IMR-90 (cell line): Measurements from ENCODE around the gene GNPTG. TPM values are rescaled to one million over a fixed set of nuclear protein-coding genes. Genes with fewer than 3 reads are reported as not detected.

Source experiments
- CHD1 ChIP-seq: IDR thresholded peaks from 2 replicates; pipeline ENCODE4 v1.6.1; 2012; ENCODE audit warnings: low read depth, low read length, improper control_type of control experiment
- POLR2A ChIP-seq: IDR thresholded peaks from 2 replicates; pipeline ENCODE4 v1.6.1; 2012; ENCODE audit warnings: mild to moderate bottlenecking, low read depth, low read length
- RFX5 ChIP-seq: IDR thresholded peaks from 2 replicates; pipeline ENCODE4 v1.8.0; 2012; ENCODE audit warnings: low read depth, mild to moderate bottlenecking, low read length, moderate library complexity
- polyA plus RNA-seq, 3 experiments: library from polyadenylated mRNA; depleted of rRNA; stranded (reverse); fragments of >200 nt; gene quantifications; 2 replicates each; pipeline ENCODE4 v1.2.3, GENCODE V29; 2012; ENCODE audit warnings: low replicate concordance in 1 of 3
- total RNA-seq: library from RNA; depleted of rRNA; stranded (reverse); fragments of >200 nt; gene quantifications from 2 replicates; pipeline ENCODE4 v1.2.3, GENCODE V29; 2012
- TF ChIP-seq, protein P1 (sequence below): conservative IDR thresholded peaks from 2 replicates; pipeline ENCODE4 v1.5.1; 2012; ENCODE audit warnings: mild to moderate bottlenecking, low read depth, low read length, improper control_type of control experiment

The GNPTG gene
- total and polyA plus RNA-seq, 2 of the 4 experiments (the other 2 are of a cell fraction), result 14.9 to 70.8 TPM

- TF ChIP-seq, protein P1, sequence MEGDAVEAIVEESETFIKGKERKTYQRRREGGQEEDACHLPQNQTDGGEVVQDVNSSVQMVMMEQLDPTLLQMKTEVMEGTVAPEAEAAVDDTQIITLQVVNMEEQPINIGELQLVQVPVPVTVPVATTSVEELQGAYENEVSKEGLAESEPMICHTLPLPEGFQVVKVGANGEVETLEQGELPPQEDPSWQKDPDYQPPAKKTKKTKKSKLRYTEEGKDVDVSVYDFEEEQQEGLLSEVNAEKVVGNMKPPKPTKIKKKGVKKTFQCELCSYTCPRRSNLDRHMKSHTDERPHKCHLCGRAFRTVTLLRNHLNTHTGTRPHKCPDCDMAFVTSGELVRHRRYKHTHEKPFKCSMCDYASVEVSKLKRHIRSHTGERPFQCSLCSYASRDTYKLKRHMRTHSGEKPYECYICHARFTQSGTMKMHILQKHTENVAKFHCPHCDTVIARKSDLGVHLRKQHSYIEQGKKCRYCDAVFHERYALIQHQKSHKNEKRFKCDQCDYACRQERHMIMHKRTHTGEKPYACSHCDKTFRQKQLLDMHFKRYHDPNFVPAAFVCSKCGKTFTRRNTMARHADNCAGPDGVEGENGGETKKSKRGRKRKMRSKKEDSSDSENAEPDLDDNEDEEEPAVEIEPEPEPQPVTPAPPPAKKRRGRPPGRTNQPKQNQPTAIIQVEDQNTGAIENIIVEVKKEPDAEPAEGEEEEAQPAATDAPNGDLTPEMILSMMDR, result no peak
- TF ChIP-seq CHD1, result no peak
- no peak for TF ChIP-seq RFX5
- TF ChIP-seq POLR2A, result no peak
Measured at GRCh38 chr16:1306334-1306733, 45.4 kb upstream of the GNPTG start (continued).
